NCI-H128 (cell line): Measurements from ENCODE around the gene KRT7.

Source experiments
- DNase-seq: peaks from one replicate; lab custom pipeline; 2025; ENCODE audit not compliant: unreplicated experiment; lab: John Stamatoyannopoulos, UW

KRT7 gene

DNA sequence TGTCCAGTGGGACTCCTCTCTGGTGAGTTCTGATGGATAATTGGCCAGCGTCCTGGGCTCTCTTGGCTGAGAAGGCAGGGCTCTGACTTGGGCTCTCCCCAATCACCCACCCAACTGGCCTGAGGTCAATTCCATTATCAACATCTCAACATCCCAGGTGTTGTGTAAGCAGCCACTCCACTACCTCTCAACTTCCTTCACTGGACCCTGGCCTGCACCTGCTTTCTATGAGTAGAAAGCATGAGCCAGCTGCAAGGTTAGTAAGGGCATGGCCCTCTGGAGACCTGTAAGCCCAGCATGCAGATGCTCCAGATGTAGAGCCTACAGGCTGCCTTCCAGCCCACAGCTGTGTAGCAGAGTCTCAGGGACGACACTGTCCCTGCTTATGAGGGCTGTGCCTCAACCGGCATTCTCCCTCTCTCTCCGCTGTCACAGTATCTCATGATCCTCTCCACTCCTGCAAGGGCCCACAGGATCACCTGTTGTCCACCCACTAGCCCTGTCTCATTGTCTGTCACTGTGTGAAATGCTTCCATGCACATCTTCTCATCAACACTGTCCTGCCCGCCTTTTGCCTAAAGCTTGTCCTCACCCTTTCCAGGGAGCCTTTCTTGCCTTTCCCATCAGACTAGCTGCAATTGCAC lies 63.7 kb downstream of the KRT7 start:
- DNase-seq = no peak
